ENCODE data around the gene CFAP99.
"Not testable (repeated sequence)": the region's sequence is repeated elsewhere in the genome, so short reads cannot be mapped to it uniquely, and the experiment has no call there.

DNA sequence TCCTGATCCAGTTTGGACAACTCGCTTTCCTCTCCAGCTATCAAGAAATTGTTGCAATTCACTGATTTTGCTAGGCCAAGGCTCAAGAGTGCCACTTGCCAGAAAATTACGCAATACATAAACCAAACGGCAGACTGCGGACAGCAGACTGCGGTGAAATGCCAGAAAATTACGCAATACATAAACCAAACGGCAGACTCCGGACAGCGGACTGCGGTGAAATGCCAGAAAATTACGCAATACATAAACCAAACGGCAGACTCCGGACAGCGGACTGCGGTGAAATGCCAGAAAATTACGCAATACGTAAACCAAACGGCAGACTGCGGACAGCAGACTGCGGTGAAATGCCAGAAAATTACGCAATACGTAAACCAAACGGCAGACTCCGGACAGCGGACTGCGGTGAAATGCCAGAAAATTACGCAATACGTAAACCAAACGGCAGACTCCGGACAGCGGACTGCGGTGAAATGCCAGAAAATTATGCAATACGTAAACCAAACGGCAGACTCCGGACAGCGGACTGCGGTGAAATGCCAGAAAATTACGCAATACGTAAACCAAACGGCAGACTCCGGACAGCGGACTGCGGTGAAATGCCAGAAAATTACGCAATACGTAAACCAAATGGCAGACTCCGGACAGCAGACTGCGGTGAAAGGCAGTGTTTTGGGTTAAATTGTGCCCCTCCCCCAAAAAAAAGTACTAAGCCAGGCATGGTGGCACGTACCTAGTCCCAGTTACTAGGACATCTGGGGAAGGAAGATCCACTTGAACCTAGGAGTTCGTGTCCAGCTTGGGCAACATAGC, 11.4 kb downstream of the CFAP99 start:
- TF ChIP-seq, protein P1, sequence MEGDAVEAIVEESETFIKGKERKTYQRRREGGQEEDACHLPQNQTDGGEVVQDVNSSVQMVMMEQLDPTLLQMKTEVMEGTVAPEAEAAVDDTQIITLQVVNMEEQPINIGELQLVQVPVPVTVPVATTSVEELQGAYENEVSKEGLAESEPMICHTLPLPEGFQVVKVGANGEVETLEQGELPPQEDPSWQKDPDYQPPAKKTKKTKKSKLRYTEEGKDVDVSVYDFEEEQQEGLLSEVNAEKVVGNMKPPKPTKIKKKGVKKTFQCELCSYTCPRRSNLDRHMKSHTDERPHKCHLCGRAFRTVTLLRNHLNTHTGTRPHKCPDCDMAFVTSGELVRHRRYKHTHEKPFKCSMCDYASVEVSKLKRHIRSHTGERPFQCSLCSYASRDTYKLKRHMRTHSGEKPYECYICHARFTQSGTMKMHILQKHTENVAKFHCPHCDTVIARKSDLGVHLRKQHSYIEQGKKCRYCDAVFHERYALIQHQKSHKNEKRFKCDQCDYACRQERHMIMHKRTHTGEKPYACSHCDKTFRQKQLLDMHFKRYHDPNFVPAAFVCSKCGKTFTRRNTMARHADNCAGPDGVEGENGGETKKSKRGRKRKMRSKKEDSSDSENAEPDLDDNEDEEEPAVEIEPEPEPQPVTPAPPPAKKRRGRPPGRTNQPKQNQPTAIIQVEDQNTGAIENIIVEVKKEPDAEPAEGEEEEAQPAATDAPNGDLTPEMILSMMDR (IDR thresholded peaks at IDR 0.05), result not testable (repeated sequence)
- TF ChIP-seq POLR2A (IDR thresholded peaks at IDR 0.05), result not testable (repeated sequence)
